Measurements from ENCODE around the gene AHCYL2. TPM values are rescaled to one million over a fixed set of nuclear protein-coding genes. Genes with fewer than 3 reads are reported as not detected.

AHCYL2 gene
- total RNA-seq, 1 experiment from 2014 or later: 23.2 TPM

- no peaks in the 10 kb centered on the region for H3K9me3 Mint-ChIP-seq
- no peak overlapping the region for H3K27ac Mint-ChIP-seq
- H3K27ac ChIP-seq (ENCODE audit: insufficient read length, low read depth, low read length): no peak overlapping the region
- H2BK15ac ChIP-seq (ENCODE audit: low read depth, low read length): no peak overlapping the region
- no peak overlapping the region for H3K9ac ChIP-seq (ENCODE audit: extremely low read depth, insufficient read length, low read length)
- no peaks in the 10 kb centered on the region for H3K27me3 ChIP-seq (ENCODE audit: insufficient read depth, low read length)
- H4K91ac ChIP-seq (ENCODE audit: insufficient read length, low read depth, low read length): no peak overlapping the region
- no peaks in the 10 kb centered on the region for H3K23me2 ChIP-seq (ENCODE audit: insufficient read length, low read depth, low read length, poor library complexity, severe bottlenecking)
- H3K36me3 Mint-ChIP-seq (ENCODE audit: insufficient read depth in 1 of 3, low read depth in 3 of 3): no peaks in the 10 kb centered on the region
- no peak overlapping the region for H3T11ph ChIP-seq (ENCODE audit: low read length)
- no peak overlapping the region for H3K4me3 Mint-ChIP-seq
- H2BK12ac ChIP-seq (ENCODE audit: insufficient read length, low read depth, low read length): no peak overlapping the region
- no peaks in the 10 kb centered on the region for H3K9me3 ChIP-seq (ENCODE audit: control insufficient read depth, low read depth, low read length)
- no peak overlapping the region for H2AK5ac ChIP-seq (ENCODE audit: insufficient read length, low read length)
- no peak overlapping the region for H3K14ac ChIP-seq (ENCODE audit: insufficient read depth, low read length)
- no peak overlapping the region for H4K8ac ChIP-seq (replicated peaks; ENCODE audit: insufficient read length, low read depth, low read length)
- H3K79me1 ChIP-seq (ENCODE audit: insufficient read depth, low read depth, low read length, poor library complexity, severe bottlenecking): no peaks in the 10 kb centered on the region
- no peaks in the 10 kb centered on the region for H4K20me1 ChIP-seq (ENCODE audit: control insufficient read depth, insufficient read depth, insufficient read length)
- peaks cover 4 to 6% of the 10 kb centered on the region in 2 experiments; a peak in 2 of 4 replicates for H3K4me1 Mint-ChIP-seq
- H2BK5ac ChIP-seq (ENCODE audit: insufficient read length, low read length): no peak overlapping the region
- H2BK120ac ChIP-seq (ENCODE audit: low read depth, low read length, poor library complexity, severe bottlenecking): no peak overlapping the region
- H4K5ac ChIP-seq (ENCODE audit: insufficient read length, low read depth, low read length): no peak overlapping the region
- H3K18ac ChIP-seq (ENCODE audit: insufficient read length, low read depth, low read length): no peak overlapping the region
- H2BK20ac ChIP-seq (ENCODE audit: low read depth, low read length, poor library complexity, severe bottlenecking): no peak overlapping the region
- no peak overlapping the region for H2AFZ ChIP-seq (ENCODE audit: low read length)
- no peaks in the 10 kb centered on the region for H3K79me2 ChIP-seq (ENCODE audit: insufficient read depth, low read length)
- no peak for DNase-seq
- no peak overlapping the region for H3K4me2 ChIP-seq (ENCODE audit: insufficient read depth, insufficient read length, low read length)
- no peaks in the 10 kb centered on the region for H3K27me3 Mint-ChIP-seq (ENCODE audit: low read depth)
- no peak for TF ChIP-seq CTCF (conservative IDR thresholded peaks at IDR 0.05)
- H3K4me1 ChIP-seq (ENCODE audit: insufficient read depth, low read length): no peaks in the 10 kb centered on the region
- H3K4ac ChIP-seq (ENCODE audit: low read depth, low read length): no peak overlapping the region
- H3K56ac ChIP-seq (ENCODE audit: insufficient read length, low read depth, low read length): no peak overlapping the region
- H3K23ac ChIP-seq (ENCODE audit: insufficient read length, low read depth, low read length): no peak overlapping the region
- WGBS (ENCODE audit: extremely low coverage, insufficient read length, low lambda C conversion rate): no CpG with 5 or more reads among the region's 3 CpGs
Observed at GRCh38 chr7:129313282-129313681, 88.5 kb downstream of the AHCYL2 start.

All from H9 (cell line).